Left renal pelvis (tissue), 4 donors: ENCODE results near the gene GPATCH4. TPM values are rescaled to one million over a fixed set of nuclear protein-coding genes. Genes with fewer than 3 reads are reported as not detected.
"Not testable (repeated sequence)": the region's sequence is repeated elsewhere in the genome, so short reads cannot be mapped to it uniquely, and the experiment has no call there.

Experiments used
- DNase-seq, 4 donors: peaks; one replicate each; pipeline ENCODE4 v3.0.0-alpha.2; 2013; ENCODE audit warnings: low read depth in 4 of 4, low spot score in 3 of 4
- polyA plus RNA-seq, 4 donors: library from polyadenylated mRNA; unstranded; fragments of 120-200 nt; gene quantifications; one replicate each; pipeline ENCODE4 v1.2.1, GENCODE V29; 2013; ENCODE audit not compliant: insufficient read length in 4 of 4

The GPATCH4 gene
- polyA plus RNA-seq, 4 donors, result 20.5 to 35.1 (median 32.8) TPM

GRCh38 chr1:156629823-156630449, 28.7 kb upstream of the GPATCH4 start:
- no peak for DNase-seq

DNA sequence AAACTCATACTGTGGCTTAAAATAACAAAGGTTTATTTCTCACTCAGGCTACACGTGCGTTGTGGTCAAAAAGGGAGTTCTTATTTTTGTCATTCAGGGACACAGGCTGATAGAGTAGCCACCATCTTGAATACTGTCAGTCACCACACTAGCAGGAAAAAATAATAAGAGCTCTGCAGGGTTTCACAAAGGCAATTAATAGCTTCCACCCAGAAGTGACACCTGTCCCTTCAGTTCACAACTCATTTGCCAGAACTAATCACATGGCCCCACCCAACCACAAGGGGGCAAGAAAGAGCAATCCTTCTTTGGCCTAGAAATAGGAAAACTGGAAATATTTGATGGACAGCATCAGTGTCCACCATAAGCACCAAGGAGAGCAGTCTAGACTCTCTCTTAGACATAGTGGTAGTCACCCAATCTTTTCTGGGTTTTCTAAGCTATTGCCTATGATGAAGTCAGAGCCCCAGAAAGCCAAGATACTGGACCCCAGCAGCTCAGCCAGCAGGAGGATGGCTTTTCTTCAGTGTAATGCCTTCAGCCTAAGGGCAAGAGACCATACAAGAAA, 26.1 kb upstream of the GPATCH4 start:
- DNase-seq, result no peak

DNA sequence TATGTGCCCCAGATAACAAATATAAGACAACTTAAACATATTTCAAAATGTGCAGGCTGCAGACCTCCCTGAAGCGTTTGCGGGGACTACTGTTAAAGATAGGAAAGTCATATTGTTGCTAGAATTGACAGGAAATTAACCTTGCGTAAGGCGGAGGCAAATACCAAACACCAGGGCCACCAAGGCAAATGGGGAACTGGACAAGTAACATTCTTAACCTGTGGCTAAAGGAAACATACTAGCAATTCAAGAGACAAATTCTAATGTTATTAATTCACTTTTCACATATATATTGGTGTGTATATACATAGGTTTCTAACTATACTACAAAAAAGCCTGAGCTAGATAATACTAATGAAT, 24.8 kb upstream of the GPATCH4 start:
- DNase-seq, result no peak

- DNase-seq, result no peak
These were observed 24.3 kb upstream of the GPATCH4 start for GRCh38 chr1:156625436-156626078.

- DNase-seq, result no peak
These were observed 23.6 kb upstream of the GPATCH4 start for GRCh38 chr1:156624814-156625435.

DNA sequence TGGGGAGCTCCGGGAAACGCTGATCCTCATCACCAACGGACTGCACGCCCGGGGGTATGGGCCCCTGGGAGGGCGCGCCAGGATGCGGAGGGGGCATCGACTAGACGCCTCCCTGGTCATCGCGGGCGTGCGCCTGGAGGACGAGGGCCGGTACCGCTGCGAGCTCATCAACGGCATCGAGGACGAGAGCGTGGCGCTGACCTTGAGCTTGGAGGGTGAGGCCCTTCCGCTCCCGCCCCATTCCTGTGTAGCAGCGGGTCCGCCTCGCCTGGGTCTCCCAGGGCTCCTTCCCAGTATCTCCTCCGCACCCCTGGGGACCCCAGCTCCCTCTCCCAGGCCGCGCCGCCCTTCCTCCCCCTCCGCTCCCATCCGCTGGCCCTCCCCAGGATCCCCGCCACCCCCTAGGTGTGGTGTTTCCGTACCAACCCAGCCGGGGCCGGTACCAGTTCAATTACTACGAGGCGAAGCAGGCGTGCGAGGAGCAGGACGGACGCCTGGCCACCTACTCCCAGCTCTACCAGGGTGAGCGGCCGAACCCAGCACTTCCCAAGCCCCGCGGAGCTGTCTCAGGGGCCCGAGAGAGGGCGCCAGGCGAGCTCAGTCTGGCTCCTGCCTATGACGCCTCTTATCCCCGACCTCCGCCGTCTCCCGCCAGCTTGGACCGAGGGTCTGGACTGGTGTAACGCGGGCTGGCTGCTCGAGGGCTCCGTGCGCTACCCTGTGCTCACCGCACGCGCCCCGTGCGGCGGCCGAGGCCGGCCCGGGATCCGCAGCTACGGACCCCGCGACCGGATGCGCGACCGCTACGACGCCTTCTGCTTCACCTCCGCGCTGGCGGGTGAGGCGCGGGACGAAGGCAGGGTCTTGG, 22.9 kb upstream of the GPATCH4 start:
- DNase-seq, result no peak

DNA sequence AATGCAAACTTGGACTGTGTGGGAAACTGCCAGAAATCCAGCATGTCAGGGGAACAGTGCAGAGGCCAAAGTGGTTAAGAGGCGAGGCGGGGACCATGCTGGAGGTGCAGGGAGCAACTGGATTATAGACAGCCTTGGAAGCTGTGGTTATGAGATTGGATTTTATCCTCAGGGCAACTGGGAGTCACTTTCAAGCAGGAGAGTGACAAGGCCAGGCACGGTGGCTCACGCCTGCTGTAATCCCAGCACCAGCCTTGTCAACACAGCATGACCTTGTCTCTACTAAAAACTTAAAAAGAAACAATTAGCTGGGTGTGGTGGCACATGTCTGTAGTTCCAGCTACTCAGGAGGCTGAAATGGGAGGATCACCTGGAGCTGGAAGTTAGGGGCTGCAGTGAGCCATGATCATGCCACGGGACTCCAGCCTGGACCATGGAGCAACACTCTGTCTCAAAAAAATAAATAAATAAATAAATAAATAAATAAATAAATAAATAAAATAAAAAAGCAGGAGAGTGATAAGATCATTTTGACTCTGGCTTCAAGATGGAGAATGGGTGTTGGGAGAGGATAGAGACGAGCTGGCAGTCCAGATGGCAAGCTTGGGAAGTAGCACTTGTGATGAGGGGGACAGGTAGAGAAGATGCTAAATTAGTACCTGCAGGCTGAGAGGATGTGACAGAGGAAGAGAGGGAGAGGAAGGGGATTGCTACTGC, 21.5 kb upstream of the GPATCH4 start:
- DNase-seq, result no peak

DNA sequence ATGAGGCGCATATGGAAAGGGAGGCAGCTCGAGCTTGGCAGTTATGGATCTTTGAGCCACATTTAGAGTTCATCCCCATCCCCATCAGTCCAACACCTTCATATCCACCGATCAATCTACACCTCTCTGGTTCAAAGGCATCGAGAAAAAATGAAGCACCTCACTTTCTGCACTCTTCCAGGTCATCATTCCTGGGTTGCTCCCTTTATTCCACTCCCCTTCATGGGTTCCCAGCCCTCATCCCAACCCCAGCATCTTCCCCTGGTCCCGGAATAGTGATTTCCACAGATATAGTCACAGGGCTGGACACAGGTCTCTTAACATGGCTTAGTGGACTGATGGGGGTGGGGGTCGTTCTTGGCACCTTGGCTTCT, 18.3 kb upstream of the GPATCH4 start:
- no peak for DNase-seq

DNA sequence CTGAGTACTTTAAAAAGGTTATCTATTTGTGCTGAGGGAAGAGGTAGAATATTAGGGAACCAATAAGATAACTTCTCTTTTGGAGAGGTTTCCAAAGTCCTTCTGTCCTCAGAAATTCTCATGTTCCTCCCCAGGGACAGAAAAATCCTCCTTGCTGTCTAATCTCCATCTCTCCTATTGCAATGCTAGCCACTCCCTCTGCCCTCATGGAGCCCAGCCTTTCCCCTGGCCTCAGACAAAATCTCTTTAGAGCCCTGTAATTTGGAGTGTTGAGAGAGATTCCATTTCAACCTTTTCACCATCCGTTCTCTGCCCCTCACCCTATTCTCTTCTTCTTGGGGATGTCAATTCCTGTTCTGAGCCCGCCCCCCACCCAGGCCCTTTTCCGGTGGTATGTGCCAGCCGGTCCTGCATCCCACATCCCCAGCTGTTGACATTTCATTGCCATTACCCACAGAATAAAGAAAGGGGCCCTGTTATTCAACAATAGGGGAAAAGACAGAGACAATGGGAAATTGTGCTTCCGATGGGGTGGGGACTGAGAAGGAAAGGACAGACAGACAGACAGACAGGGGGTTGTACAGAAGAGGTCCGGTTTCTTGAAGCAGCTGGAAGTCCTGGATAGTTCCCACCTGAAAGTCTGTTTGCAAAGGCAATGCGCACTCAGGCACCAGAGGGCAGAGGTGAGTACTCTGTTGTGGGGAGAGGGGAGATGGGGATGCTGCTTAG, 17.7 kb upstream of the GPATCH4 start, which contains the start of gene HAPLN2:
TSS of gene HAPLN2 (plus strand) at position 563 of the 729 bp plus-strand sequence. CDS start 4,076 bp downstream, outside the sequence.
- DNase-seq, result no peak

- peak in 3 of 4 donors; percentile 79 to 87 (median 84) for DNase-seq
These were observed 15.2 kb upstream of the GPATCH4 start for GRCh38 chr1:156616463-156616862.

DNA sequence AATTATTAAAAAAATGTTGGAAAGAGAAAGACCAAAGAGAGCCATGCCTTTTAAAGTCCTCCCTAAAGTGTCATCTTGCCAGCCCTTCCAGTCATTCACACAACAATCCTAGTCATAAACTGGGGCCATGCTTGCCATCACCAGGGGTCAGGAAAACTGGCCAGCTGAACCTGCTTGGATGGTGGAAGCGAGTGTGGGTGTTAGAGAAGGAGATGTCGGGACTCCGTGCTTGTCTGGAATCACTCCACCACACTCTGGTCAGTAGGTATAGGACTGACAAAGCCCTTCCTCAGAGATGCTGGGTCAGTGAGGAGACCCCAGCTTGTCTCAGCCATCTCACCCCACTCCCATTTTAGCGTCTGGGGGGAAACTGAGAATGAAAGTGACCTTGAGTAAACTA, 14.7 kb upstream of the GPATCH4 start:
- DNase-seq, result no peak

DNA sequence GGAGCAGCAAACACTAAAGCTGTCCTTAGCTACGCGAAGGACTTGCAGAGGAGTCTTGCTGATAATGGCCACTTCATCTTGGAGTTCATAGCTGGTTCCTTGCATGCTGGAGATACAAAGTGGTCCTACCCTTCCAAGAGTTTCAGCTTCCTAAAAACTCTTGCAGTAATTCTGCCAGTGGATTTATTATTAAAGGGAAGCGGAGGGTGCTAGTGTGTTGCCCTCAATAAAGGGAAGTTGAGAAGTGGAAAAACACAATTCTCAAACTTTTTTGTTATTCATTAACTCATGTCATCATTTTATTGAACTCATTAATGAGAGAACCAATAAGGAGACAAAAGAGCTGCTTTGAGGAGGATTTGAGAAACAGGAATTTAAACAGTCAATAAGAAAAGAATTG, 11.4 kb upstream of the GPATCH4 start:
- DNase-seq, result no peak

- DNase-seq, result not testable (repeated sequence)
These were observed 8.8 kb upstream of the GPATCH4 start for GRCh38 chr1:156610072-156610471.

DNA sequence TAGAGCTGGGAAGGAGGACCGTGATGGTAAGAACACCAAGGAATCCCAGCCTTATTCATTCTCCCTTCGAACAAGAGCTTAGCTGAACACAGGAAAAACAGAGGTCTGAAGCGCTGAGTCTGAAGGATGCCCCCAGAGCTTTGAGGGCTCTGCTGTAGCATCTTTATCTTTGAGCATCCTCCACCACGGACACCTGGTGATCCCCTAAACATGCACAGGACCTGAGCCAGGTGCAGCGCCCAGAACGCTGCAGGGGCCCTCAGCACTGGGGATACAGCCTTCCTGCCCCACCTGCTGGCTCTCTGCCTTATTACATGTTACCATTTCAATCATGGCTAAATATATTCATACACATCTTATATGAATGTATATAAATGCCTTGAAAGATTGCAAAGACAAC, 7.7 kb upstream of the GPATCH4 start:
- DNase-seq, result no peak

DNA sequence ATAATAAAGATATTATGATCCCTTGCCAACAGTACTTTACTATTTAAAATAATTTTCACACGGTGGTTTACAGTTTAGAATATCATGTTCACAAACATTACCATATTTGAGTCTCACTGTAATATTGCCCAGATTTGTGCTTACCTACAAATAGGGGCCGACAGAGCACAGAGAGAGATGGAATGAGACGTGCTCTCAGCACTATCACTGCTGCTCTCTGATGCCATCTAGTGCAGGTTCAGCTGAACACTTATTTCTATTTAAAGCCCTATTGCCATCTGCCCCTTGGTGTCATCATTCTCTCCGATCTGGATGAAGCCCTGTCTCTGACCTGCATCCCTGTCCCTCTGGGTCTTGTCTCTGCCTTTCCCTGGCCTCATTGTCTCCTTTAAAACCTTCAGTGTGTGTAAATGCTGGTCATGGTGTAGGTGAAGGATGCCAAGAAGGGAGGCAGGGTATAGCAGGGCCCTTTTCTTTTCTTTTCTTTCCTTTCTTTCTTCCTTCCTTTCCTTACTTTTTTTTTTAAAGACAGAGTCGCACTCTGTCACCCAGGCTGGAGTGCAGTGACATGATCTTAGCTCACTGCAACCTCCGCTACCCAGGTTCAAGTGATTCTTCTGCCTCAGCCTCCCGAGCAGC, 6.9 kb upstream of the GPATCH4 start:
- no peak for DNase-seq

DNA sequence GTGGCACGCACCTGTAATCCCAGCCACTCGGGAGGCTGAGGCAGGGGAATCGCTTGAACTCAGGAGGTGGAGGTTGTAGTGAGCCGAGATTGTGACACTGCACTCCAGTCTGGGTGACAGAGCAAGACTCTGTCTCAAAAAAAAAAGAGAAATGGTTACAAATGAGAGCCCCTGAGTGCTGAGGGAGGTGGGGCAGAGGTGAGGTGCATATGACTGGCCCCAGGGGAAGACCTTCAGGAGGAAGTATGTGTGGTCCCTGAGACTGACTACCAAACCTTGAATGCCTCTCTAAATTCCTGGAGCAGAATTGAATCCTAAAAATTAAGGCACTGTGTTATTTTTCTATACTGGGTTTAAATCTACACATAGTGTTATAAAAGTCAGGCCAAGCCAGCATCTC, 6.1 kb upstream of the GPATCH4 start:
- DNase-seq, result not testable (repeated sequence)

- DNase-seq, result no peak
These were observed 1.3 kb upstream of the GPATCH4 start for GRCh38 chr1:156602557-156602993.

DNA sequence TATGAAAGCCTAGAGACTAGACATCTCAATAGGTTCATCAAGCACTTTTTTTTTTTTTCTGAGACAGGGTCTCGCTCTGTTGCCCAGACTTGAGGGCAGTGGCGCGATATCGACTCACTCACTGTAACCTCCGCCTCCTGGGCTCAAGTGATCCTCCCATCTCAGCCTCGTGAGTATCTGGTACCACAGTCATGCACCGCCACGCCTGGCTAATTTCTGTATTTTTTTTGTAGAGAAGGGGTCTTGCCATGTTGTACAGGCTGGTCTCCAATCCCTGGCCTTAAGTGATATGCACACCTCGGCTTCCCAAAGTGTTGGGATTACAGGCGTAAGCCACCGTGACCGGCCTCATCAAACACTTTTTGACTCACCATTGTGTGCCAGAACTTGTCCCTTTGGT, 613 bp upstream of the GPATCH4 start:
- no peak for DNase-seq

- no peak for DNase-seq
These were observed 552 bp downstream of the GPATCH4 start for GRCh38 chr1:156600733-156601121.
